ENCODE measurements around the gene INTS4.
"Not testable (repeated sequence)": the region's sequence is repeated elsewhere in the genome, so short reads cannot be mapped to it uniquely, and the experiment has no call there.

DNA sequence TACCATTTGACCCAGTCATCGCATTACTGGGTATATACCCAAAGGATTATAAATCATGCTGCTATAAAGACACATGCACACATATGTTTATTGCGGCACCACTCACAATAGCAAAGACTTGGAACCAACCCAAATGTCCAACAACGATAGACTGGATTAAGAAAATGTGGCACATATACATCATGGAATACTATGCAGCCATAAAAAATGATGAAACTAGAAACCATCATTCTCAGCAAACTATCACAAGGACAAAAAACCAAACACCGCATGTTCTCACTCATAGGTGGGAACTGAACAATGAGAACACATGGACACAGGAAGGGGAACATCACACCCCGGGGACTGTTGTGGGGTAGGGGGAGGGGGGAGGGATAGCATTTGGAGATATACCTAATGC lies 105.4 kb downstream of the INTS4 start:
- not testable (repeated sequence) for TF ChIP-seq POLR2A (IDR thresholded peaks at IDR 0.05)
- TF ChIP-seq, protein P1, sequence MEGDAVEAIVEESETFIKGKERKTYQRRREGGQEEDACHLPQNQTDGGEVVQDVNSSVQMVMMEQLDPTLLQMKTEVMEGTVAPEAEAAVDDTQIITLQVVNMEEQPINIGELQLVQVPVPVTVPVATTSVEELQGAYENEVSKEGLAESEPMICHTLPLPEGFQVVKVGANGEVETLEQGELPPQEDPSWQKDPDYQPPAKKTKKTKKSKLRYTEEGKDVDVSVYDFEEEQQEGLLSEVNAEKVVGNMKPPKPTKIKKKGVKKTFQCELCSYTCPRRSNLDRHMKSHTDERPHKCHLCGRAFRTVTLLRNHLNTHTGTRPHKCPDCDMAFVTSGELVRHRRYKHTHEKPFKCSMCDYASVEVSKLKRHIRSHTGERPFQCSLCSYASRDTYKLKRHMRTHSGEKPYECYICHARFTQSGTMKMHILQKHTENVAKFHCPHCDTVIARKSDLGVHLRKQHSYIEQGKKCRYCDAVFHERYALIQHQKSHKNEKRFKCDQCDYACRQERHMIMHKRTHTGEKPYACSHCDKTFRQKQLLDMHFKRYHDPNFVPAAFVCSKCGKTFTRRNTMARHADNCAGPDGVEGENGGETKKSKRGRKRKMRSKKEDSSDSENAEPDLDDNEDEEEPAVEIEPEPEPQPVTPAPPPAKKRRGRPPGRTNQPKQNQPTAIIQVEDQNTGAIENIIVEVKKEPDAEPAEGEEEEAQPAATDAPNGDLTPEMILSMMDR (IDR thresholded peaks at IDR 0.05) = not testable (repeated sequence)

Data from heart left ventricle (tissue), 13 donors.